ENCODE measurements around the gene SETD2.
A peak's percentile ranks its signal among the peaks of the same experiment; 100 is the strongest.

SETD2 gene

DNA sequence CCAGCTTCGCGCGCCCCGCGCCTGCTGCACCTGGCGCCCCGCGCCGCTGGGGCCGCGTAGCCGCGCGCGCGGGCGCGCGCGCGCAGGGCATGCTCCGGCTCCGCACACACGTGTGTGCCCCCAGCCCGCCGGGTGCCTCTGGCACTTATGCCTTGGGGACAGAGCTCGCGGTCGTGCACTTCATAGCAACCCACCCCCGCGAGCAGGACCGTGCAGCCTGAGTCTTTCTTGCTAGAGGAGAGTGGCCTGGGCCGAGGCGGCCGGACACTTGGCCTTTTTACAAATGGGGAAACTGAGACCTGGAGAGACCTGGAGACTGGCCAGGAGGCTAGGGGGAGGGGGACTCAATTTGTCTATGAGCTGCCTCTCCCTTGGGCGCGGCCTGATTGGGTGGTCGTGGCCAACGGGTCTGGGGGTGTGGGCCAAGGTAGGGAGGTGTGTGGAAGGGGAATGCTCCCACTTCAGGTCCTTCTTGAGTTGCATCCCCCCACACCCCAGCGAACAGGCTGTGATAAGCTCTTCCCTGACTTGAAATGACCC is 183.9 kb downstream of the SETD2 start:
- DNase-seq: no peak

DNA sequence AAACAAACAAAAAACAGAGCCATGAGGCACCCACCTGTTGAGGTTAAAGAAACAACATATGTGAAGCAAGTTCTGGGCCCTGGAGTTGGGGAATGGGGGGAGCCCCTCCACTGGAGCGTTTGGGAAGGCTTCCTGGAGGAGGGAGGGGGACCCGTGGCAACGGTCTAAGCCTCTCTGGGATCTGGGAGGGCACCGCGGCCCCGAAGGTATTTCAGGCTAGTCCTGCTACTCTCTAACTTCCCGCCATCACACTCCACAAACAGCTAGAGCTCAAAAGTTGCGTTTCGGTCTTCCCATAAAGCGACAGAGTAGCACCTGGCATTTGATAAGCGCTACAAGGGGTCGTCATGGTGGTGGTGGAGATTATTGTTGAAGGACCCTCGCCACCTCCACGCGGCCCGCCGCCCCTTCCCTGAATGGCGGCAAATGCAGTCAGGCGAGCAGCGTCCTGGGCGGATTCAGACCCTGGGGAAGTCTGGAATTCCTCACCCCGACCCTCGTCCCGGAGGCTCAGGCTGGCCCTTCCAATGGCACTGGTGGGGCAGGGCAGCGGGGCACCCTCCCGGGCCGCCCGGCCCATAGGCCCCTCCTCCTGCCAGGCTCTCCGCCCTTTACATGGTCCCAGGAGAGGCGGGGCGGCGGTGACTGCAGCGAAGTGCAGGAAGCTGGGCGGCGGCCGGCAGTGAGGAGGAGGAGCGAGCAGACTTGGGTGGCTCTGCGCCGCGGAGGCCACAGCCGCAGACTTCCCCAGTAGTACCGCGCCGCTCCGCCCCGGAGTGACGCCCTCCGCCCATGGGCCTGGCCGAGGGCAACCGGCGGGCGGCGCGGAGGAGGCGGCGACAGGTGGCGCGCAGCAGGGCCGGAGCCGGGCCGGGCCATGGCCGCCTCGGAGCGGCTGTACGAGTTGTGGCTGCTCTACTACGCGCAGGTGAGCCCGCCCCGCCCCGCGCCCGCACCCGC is 184.6 kb downstream of the SETD2 start, which contains the start of gene NBEAL2:
NBEAL2 (plus strand) TSS at position 682 of the 960 bp plus-strand sequence; CDS start at position 878, 196 bp downstream.
- DNase-seq: peak; percentile 2 to 39

DNA sequence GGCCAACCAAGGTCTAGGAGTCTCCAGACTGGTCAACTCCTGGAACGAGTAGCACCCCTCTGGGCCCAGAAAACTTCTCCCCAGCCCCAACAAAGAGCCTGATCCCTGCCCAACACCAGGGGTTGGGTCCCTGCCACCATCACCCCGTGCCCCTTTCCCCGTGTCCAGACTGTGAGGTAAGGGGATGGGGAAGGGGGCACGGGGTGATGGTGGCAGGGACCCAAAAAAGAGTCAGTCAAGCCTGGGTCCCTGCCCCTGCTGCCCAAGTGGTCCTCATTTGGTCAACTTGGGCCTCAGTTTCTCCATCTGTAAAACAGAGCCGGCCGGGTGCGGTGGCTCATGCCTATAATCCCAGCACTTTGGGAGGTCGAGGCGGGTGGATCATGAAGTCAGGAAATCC is 185.5 kb downstream of the SETD2 start:
- no peak for DNase-seq

DNA sequence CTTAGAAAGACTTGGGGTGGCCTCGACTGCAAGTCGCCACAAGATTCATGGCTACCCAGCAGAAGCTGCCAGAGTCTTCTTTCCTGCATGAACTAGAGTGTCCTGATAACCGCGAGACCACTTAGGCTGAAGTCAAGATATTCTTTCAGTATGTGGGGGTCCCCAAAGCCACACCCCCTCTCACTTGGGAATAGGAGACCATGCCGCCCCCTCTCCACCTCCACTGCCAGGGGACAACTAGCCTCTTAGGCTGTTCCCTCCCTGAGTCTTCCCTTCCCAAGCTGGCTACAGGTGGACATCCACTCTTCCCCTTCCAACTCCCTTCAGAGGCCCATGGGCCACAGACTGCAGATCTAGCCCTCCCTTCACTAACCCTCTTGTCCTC is 186.1 kb downstream of the SETD2 start:
- DNase-seq: no peak

DNA sequence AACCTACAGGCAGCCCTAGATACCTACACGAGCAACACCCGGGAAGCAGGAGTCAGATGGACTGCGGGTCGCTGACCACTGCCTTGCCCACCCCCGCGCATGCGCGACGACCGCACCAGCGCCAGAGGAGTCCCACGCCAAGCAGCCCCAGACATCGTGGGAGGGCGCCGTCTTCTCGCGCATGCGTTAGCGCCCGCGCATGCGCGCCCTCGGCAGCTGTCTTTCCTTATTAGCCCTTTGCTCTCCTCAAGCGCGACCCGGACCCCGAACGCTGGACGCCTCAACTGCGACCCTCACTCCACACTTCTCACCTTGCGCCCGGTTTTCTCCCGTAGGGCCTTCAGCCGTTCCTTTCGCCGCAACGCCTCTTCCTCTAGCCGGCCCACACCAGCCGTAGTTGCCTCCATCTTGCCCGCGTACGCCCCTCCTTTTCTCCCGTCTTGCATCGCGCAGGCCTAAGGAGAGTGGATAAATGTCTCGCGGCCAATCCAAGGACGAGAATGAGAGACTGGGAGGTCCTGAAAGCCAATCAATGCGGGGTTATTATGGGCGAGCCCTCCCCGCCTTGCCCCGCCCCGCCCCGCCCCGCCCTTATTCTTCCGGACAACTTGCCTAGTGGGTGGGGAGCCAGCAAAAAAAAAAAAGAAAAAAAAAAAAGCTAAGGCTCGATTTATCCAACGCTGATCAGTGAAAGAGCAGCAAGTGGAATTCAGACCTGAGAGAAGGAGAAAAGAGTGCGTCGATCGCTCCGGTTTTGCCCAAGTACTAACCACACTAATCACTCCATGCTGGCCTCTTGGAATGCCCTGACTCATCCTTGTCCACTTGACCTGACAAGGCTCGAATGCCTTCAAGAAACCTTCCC is 187.4 kb downstream of the SETD2 start, which contains the start of gene CCDC12:
CCDC12 (minus strand) TSS at position 420 of the 865 bp plus-strand sequence; CDS start at position 407, 13 bp downstream.
- peak; percentile 50 to 79 for DNase-seq

DNA sequence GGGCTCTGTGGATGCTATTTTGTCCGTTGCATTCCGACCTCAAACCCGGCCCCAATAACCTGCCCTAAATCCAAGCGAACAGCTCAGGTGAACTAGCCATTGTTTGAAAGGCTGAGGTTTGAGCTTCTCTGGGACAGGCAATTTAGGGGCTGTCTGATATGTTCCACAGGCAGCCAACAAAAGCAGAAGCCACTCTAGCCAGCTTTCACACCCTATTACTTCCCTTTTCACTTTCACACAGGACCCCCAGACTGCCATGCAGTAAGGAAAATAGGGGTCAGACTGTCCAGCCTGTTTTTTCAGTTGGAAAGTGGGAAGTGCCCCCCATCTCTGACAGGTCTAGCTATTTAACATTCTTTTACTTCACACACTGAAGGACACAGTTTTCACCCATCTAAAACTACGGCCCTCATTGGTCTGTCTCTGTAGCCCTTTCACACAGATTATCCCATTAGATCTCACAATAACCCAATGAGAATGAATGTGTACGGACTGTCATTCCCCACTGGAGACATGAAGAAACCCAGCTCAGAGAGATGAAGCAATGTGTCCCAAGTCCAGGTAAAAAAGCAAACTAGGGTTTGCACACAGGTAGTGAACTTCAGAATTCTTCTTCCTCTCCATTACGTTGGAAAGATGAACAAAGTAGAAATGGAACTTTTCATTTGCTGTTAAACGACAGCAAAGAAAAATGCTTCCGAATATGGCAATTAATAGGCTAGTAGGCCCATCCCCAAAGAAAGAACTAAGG is 189.3 kb downstream of the SETD2 start:
- no peak for DNase-seq

DNA sequence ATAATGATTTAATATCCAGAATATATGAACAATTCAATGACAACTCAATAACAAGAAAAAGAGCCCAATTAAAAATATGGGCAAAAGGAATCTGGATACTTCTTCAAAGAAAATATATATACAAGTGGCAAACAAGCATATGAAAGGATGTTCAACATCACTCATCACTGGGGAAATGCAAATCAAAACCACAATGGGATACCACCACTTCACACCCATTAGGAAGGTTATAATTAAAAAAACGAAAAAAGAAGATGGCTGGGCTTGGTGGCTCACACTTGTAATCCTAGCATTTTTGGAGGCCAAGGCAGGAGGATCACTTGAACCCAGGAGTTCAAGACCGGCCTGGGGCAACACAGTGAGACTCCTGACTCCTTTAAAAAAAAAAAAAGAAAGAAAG is 191.5 kb downstream of the SETD2 start:
- no peak for DNase-seq

DNA sequence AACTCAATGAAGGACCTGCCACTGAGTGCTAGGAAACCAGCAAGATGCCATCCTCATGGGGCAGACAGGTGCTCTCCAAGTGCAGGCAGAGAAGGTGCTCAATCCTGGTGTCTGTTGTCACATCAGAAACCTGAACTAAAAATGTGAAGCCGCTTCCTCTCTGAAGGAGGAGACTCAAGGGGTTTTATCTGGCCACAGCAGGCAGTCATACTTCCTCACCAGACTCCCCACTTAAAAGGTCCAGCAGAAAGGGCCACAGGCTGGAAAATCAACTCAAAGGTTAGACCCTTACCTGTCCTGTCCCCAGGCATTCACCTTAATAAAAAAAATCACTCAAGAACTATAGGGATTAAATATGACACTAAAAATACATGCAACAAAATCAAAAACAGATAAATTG is 192.2 kb downstream of the SETD2 start:
- DNase-seq: no peak

DNA sequence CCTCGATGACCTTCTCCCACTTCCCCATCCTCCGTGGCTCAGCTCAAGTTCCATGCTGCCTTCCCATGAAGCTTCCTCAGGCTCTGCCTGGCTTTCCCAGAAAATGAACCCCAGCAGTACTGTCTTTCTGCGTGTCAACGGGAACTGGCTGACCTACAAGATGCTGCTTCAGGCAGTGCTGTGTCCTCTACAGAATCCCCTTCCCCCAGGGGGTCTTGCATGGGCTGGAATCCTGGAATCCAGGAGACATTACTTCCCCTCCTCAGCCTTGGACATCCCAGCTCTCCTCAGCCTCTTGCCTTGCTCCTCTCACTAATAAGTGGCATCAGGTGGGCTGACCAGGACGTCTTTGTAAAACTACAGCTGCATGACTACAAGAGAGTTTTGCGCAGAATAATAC is 192.8 kb downstream of the SETD2 start:
- no peak for DNase-seq

DNA sequence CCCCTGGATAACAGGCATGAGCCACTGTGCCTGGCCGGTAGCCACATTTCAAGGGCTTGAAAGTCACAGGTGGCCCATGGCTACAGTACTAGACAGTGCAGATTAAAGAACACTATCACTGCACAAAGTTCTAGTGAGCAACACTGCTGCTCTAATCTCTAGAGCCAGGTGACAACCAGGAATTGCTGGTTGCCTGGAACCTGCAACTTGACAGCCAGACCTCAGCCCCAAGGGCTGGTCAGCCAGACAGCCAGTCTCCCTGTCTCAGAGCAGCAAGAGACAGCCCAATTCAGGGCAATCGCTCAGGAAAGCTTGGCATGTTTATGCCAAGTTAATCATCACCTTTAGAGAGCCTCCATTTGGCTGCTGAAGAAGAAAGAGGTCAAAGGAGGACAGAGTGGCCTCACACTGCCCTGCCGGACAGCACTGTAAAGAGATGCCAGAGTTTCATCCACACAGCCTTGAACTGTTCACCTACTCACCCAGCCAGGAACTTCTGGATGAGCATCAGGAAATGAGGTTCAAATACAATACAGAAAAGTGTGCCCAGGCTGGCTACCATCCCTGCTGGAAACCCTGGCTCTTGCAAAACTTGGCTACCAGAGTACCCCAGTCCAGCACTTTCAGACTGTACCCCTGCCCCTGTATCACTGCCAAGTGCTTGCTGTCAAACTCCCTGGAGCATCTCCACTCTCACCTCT is 193.4 kb downstream of the SETD2 start:
- DNase-seq: no peak

DNA sequence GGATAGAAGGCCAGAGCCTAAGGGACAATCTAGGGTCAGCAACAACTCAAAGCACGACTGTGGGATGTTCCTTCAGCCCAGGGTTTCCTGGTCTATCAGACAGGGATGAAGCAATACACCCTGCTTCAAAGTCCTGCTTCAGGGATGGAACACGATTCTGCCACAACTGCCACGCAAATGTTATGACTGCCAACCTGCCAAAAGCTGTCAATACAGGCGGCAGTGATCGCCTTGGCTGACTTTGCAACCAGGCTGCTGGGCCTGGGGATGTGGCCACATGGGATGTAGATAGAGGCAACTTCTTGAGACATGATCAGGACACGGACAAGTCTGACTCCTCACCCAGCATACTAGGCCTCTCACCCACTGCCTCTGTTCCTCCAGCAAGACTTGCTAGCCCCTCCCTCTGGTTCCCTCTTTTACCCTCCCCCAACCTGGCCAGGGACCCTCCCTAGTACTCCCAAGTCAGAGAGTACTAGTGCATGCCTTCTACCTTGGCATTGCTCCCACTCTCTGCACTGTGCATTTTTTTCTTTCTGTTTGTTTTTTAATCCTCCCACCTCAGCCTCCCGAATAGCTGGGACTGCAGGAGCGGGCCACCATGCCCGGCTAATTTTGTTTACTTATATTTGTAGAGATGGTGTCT is 195.0 kb downstream of the SETD2 start:
- no peak for DNase-seq

DNA sequence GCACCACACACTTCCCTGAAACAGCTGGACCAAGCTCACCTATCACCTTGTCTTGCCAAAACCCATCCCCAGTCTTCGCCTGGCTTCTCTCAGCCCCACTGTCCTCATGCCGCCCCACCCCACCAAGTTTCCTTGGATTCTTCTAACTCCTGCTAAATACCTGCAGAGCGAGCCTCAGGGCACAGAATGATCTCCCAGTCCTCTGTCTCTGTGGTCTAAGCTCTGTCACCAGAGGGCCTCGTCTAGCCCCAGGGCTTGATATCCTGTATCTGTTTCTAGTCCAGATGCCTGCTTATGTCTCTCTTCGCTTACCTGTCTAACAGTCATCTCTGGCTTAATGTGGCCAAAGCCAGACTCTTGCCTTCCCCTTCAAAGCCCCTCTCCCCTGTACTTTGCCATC is 197.1 kb downstream of the SETD2 start:
- no peak for DNase-seq

Measured in NCI-H187 (cell line).